ENCODE data around the gene FAM174B. TPM values are rescaled to one million over a fixed set of nuclear protein-coding genes. Genes with fewer than 3 reads are reported as not detected.

Gene FAM174B
- total and polyA plus RNA-seq, 9 donors: 2.5 to 31.5 (median 15.4) TPM

GRCh38 chr15:92584105-92584504 lies 71.5 kb downstream of the FAM174B start:
- no peak overlapping the region for H3K4me3 ChIP-seq
- DNase-seq: no peak
- WGBS, 3 donors: 68 to 82% (median 74%) methylated on average over 4 of the region's 4 CpGs
- H3K9me3 ChIP-seq: no peaks in the 10 kb centered on the region
- H3K27me3 ChIP-seq: no peaks in the 10 kb centered on the region
- intact Hi-C loops (cut with DNase I): no loop called here
- H3K27ac ChIP-seq: no peak overlapping the region
- no peaks in the 10 kb centered on the region for H3K36me3 ChIP-seq
- TF ChIP-seq, protein P1, sequence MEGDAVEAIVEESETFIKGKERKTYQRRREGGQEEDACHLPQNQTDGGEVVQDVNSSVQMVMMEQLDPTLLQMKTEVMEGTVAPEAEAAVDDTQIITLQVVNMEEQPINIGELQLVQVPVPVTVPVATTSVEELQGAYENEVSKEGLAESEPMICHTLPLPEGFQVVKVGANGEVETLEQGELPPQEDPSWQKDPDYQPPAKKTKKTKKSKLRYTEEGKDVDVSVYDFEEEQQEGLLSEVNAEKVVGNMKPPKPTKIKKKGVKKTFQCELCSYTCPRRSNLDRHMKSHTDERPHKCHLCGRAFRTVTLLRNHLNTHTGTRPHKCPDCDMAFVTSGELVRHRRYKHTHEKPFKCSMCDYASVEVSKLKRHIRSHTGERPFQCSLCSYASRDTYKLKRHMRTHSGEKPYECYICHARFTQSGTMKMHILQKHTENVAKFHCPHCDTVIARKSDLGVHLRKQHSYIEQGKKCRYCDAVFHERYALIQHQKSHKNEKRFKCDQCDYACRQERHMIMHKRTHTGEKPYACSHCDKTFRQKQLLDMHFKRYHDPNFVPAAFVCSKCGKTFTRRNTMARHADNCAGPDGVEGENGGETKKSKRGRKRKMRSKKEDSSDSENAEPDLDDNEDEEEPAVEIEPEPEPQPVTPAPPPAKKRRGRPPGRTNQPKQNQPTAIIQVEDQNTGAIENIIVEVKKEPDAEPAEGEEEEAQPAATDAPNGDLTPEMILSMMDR (IDR thresholded peaks at IDR 0.05): no peak
- TF ChIP-seq EP300 (IDR thresholded peaks at IDR 0.05) (no peak), POLR2A (IDR thresholded peaks at IDR 0.05) (no peak)
- H3K4me1 ChIP-seq (ENCODE audit: insufficient read depth): no peaks in the 10 kb centered on the region

DNA sequence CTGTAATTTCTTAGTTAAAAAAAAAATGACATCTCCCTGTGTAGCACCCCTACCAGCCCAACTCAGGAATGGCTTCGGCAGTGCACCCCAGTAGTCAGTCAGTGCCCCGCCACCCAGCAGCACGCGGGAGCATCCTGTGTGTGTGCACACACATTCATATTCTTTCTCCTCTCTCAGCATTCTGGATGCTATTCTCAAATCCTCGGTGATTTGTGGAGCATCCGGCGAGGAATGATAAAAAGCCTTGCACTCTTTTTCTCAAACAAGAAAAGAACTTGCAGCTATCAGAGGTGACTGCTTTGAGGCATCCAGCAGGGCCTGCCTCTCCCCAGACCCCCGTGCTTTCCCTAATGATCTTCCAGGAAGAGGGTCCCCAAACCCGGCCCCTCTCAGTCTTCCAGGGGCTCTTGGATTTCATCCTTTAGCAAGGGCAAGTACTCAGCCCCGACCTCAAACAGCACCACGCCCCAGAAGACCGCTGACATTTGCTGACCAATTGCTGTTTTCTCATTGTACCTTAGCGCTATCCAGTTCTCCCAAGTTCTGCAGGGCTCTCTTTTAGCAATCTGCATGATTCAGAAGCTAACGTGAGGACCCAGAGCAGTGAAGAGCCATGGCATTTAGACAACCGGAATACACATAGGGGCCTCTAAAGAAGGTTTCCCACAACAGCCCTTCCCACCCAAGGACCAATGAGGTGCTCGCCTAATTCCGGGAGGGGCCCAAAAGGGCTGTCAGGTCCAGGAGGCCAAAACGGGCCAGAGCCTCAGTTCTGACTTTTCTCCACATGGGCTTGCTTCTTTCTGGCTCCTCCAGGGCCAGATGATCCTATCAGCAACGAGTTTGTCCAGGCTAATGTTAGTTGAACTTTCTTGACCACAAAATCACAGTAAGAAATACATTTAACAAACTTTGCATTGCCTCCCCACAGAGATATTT lies 72.2 kb downstream of the FAM174B start:
- H3K27ac ChIP-seq: no peak overlapping the region
- no peak overlapping the region for H3K4me3 ChIP-seq
- intact Hi-C loops (cut with DNase I): no loop called here
- 68 to 76% (median 70%) methylated on average over 19 of the region's 19 CpGs for WGBS, 3 donors
- no peaks in the 10 kb centered on the region for H3K9me3 ChIP-seq
- no peaks in the 10 kb centered on the region for H3K27me3 ChIP-seq
- TF ChIP-seq, protein P1 (IDR thresholded peaks at IDR 0.05): no peak
- TF ChIP-seq POLR2A (IDR thresholded peaks at IDR 0.05): no peak
- no peak for TF ChIP-seq EP300 (IDR thresholded peaks at IDR 0.05)
- no peaks in the 10 kb centered on the region for H3K4me1 ChIP-seq (ENCODE audit: insufficient read depth)
- DNase-seq: no peak
- no peaks in the 10 kb centered on the region for H3K36me3 ChIP-seq

GRCh38 chr15:92582206-92582605 lies 73.4 kb downstream of the FAM174B start:
- no peaks in the 10 kb centered on the region for H3K4me1 ChIP-seq (ENCODE audit: insufficient read depth)
- no peak overlapping the region for H3K27ac ChIP-seq
- no peaks in the 10 kb centered on the region for H3K36me3 ChIP-seq
- H3K4me3 ChIP-seq: no peak overlapping the region
- H3K9me3 ChIP-seq: no peaks in the 10 kb centered on the region
- DNase-seq: no peak
- WGBS, 3 donors: 82 to 87% (median 84%) methylated on average over 6 of the region's 6 CpGs
- no peaks in the 10 kb centered on the region for H3K27me3 ChIP-seq
- intact Hi-C loops (cut with DNase I): no loop called here
- TF ChIP-seq EP300 (IDR thresholded peaks at IDR 0.05): no peak

DNA sequence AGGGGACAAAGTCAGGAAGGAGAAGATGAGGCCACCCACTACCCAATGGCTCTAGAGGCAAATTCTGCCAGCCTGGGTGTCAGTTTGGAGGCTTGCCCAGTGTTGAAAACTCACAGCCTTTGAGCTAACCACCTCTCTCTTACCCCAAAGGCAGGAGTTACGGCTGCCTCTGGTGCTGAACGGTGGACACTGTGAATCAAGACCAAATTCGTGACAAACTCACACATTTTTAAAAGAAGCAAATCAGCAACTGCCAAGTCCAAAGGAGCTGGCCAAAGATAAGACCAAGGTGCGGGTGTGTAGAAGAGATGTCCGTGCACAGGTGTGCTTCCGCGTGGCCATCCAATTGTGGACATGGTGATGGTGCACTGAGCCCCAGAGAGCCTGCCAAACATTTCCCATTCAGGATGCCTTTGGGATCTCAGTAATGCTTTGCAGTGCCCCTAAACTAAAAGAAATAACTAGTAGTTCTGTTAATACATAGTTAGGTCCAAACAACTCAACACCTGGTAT lies 74.6 kb downstream of the FAM174B start:
- WGBS, 3 donors: 77 to 95% (median 94%) methylated on average over 7 of the region's 7 CpGs
- Histone ChIP-seq H3K4me3 (no peak overlapping the region), H3K4me1 (ENCODE audit: insufficient read depth) (no peaks in the 10 kb centered on the region), H3K36me3 (no peaks in the 10 kb centered on the region), H3K9me3 (no peaks in the 10 kb centered on the region), H3K27ac (no peak overlapping the region), H3K27me3 (no peaks in the 10 kb centered on the region)
- TF ChIP-seq EP300 (IDR thresholded peaks at IDR 0.05) (no peak), POLR2A (IDR thresholded peaks at IDR 0.05) (no peak)
- TF ChIP-seq, protein P1 (IDR thresholded peaks at IDR 0.05): no peak
- no peak for DNase-seq
- intact Hi-C loops (cut with DNase I): no loop called here

- 92 to 94% (median 93%) methylated on average over 12 of the region's 12 CpGs for WGBS, 3 donors
- TF ChIP-seq, protein P1 (IDR thresholded peaks at IDR 0.05): no peak
- TF ChIP-seq POLR2A (IDR thresholded peaks at IDR 0.05) (no peak), EP300 (IDR thresholded peaks at IDR 0.05) (no peak)
- intact Hi-C loops (cut with DNase I): no loop called here
Measured at GRCh38 chr15:92580521-92580920, 75.1 kb downstream of the FAM174B start.

More at GRCh38 chr15:92580521-92580920, 75.1 kb downstream of the FAM174B start:
- Histone ChIP-seq H3K4me1 (ENCODE audit: insufficient read depth) (no peaks in the 10 kb centered on the region), H3K9me3 (no peaks in the 10 kb centered on the region), H3K36me3 (no peaks in the 10 kb centered on the region), H3K4me3 (no peak overlapping the region), H3K27ac (no peak overlapping the region), H3K27me3 (no peaks in the 10 kb centered on the region)
- no peak for DNase-seq

Measured in ovary (tissue), 9 donors.